Measurements from ENCODE around the gene MYO18A.

The MYO18A gene

GRCh38 chr17:29043539-29044145, 136.6 kb downstream of the MYO18A start:
- no peak for DNase-seq

DNA sequence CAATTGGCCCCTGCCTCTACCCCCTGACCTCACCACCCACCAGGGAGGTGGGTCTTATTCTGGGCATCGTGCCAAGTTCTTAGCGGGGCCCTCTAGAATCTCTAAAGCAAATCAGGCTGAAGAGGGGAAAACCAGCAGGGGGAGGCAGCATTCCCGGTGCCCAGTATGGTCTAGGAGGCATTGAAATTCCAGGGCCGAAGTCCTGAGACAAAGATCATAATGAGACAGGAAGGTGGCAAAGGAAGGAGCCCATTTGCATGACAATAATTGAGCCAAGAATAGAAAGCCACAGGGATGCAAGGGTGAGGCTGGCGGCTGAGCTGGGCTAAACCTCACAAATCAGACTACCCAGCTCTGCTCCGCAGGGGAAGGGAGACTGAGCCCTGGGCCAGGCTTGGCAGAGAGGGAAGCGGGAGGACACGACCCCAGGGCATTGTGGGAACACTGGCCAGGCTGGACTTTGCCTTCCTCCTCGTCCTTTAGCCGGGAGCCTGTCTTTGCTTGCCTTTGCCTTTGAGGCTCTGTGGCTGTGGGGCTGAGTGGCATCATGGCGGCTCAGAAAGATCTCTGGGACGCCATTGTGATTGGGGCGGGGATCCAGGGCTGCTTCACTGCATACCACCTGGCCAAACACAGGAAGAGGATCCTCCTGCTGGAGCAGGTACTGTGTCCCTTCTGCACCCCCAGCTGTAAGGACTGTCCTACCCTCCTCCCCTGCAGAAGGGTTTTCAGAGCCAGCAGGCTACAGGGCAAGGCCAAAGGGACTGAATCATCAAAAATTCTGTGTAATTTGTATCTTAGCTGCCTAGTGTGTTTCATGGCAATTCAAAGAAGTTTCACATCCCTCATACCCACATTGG, 137.3 kb downstream of the MYO18A start, which contains the start of gene PIPOX:
PIPOX (plus strand) TSS at position 463 of the 860 bp plus-strand sequence; CDS start at position 548, 85 bp downstream.
- peak; percentile 68 for DNase-seq

DNA sequence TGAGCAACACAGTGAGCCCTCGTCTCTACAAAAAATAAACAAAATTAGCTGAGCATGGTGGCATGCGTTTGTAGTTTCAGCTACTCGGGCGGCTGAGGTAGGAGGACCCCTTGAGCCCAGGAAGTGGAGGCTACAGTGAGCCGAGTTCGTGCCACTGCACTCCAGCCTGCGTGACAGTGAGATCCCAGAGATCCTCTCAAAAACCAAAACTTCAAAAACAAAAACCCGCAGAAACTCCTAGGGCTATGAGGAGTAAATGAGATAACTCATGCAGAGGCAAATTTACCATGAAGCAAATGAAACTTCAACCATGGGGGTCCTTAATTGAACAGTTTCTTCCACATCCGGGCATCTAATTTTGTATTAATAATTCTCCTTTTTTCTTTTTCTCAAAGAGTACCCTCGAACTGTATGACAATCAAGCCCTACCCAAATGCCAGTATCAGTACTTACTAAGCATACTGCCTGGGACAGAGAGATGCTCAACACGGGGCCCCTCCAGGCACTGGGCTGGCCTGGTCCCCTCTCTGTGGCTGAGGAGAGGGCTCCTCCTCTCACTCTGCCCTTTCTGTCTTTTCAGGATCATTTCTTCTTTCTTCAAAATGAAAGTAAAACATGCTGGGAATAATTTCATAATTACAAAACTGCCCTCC, 138.0 kb downstream of the MYO18A start:
- no peak for DNase-seq

- no peak for DNase-seq
Measured at GRCh38 chr17:29041571-29041970, 138.6 kb downstream of the MYO18A start.

DNA sequence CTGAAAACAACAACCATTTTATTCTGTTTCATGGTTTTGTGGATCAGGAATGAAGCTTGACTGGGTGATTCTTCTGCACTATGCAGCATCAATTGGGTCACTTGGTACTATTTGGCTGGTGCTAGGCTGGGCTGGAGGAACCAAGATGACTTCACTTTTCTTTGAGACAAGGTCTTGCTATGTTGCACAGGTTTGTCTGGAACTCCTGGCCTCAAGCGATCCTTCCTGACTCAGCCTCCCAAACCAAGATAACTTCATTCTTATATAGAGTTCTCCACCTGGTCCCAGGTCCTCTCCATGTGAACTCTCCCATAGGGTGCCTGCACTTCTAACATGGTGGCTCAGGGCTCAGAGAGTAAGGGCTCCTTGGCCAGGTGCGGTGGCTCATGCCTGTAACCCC, 139.1 kb downstream of the MYO18A start:
- DNase-seq = no peak

GRCh38 chr17:29039764-29040598, 140.2 kb downstream of the MYO18A start:
- peak; percentile 58 for DNase-seq

DNA sequence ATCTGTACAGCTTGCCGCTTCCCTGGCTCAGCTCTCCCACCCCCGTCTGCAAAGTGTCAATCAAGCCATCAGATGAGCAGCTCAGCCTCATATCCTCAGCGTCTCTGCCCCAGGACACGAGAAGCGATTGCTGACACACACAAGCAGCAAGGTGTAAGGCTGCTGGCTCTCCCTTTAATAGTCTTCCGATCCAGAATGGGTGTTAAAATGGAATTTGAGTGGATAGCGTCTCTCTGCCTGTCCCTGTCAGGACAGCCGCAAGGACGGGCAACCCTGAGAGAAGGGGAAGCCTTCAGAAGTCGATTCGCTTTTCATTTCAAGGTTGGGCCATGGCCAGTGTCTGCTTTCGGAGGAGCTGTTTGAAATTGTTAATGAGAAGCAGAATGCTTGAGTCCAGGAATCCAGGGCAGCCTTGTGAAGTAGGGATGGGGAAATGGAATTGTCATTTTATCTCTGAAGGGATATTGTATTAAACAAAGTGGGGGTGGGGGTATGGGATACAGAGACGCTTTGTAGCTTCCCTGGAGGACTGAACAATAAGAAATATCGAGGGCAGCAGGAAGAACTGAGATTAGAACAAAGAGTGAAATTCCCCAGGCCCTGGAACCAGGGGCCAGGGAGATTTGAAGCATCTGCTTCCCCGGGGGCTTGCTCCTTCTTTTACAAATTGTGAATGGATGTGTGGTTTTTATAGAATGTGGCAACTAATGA, 142.0 kb downstream of the MYO18A start:
- peak; percentile 27 for DNase-seq

DNA sequence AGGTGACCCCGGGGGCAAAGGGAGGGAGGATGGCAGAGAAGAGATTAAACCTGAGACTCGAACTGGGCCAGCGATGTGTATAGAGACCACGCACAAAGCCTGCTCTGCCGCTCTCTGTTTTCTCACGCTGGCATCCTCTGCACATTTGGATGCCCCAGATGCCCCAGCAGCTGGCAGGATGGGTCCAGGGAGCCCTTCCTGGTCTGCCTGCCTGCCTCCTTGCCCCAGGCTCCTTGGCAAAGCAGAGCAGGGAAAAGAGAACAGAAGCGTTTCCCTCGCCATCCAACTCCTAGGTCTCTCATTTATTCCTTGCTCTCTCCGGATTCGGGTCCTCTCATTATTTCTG, 142.5 kb downstream of the MYO18A start:
- DNase-seq = no peak

DNA sequence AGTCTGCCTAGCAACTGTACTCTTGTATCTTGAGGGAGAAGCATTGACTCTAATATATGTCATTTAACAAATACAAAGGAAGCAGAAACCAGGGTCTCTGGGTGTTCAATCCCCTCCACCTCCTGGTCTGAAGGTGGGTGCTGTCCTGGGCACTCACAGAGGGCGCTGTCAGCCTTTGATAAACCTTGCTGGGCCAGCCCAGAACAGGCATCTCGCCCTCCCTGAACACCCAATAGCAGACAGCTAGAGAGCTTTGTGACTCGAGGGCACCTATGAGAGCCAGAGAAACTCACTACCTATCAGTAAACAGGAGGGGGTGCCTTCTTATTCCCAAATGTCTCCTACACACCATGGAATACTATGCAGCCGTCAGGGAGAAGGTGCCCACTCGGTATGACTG, 143.6 kb downstream of the MYO18A start:
- no peak for DNase-seq

GRCh38 chr17:29034510-29034909, 145.7 kb downstream of the MYO18A start:
- no peak for DNase-seq

DNA sequence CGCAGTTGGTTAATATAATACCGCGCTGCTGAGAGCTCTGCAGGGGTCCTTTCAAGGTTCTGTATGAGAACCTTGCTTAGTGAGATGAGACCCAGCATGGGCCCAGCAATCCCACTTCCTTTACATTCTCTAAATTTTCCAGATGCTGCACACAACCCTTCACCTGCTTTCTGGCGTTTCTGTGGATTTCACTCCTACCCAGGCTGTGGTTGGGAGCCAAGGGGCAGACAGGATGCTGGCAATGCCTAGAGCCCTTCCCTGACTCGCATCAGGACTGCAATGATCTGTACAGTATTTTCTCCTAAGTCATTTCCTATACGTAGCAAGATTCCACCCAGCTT, 147.4 kb downstream of the MYO18A start:
- no peak for DNase-seq

DNA sequence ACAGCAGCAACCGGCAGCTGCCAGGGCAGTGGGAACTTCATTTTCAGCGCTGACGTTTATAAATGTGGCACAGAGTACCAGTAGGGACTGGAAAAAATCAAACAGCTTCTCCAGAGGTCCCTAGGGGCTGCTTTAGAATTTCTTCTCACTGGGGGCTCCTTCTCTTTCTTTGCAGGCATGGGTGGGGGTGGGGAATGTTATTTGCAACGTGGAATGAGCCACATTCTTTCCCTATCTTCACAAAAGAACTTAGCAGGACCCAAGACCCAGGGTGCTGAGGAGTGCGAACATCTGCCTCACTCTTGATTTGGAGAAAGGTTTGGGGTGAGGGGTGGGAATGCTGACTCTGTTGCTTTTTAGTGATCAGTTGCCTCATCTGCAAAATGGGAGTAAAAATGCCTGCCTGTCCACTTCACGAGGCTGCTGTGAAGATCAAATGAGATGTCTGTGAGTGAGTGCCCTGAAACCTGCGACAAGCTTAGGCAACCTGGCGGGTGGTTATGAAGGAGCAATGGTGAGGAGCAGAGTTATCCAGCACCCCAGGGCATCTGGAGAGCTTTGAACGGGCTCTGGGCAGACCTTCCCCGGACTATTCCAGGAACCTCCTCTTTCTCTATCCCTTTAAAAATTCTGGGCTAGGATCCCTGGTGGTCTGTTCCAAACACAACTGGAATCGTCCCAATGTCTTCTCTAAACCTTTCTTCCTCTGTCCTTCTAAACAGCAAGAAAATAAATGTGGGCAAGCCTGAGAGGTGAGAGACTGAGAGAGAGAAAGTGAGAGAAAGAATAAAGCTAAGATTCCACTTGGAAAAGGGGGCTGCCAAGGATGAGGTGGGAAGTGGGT, 148.0 kb downstream of the MYO18A start:
- DNase-seq = peak; percentile 12

- no peak for DNase-seq
Measured at GRCh38 chr17:29031488-29031887, 148.7 kb downstream of the MYO18A start.

GRCh38 chr17:29024316-29024952, 155.8 kb downstream of the MYO18A start:
- no peak for DNase-seq

DNA sequence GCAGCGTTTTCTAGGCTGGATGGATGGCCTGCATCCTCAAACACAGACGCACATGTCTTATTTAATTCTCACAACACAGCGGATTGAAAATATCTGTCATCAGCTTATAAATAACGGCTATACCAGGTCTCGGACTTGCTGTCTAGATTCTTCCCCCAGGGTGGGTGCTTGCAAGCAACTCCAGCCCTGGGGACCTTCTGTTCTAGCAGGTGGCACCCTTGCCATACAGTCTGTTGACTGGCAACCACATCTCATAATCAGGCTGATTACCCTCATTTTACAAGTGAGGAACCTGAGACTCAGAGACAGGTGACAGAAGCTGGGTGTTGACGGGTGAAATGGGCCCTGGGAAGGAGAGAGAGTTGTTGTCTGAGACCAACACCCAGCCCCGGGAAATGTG, 158.1 kb downstream of the MYO18A start:
- peak; percentile 93 for DNase-seq

DNA sequence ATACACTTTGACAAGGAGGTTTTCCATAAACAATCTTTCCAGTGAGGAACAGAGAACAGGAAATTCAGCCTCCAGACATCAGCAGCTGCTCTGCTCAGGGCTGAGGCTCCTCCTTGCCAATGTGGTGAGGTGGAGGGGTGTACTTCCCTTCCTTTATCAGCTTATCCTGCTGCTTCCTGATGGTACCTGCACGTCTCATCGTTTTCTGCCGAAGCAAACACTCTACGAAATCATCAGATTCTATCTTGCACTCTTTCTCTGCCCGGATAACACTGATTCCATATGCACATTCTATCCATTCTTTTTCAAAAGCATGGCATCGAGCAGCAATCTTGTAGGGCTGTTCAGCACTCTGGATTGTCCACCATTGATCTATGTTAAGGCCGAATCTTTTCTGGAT, 159.0 kb downstream of the MYO18A start:
- no peak for DNase-seq
